NCI-H1694 treated with DMSO at 0.1 percent for 48 hours (cell line): Measurements from ENCODE around the gene KIAA1217.
"Not testable (repeated sequence)": the region's sequence is repeated elsewhere in the genome, so short reads cannot be mapped to it uniquely, and the experiment has no call there.

Experiments used
- DNase-seq: peaks from one replicate; lab custom pipeline; 2025; lab: John Stamatoyannopoulos, UW

Gene KIAA1217

GRCh38 chr10:24339387-24339786 lies 130.4 kb downstream of the KIAA1217 start:
- DNase-seq, result no peak

GRCh38 chr10:24340446-24340845 lies 131.5 kb downstream of the KIAA1217 start:
- no peak for DNase-seq

- no peak for DNase-seq
Observed at GRCh38 chr10:24340883-24341282, 131.9 kb downstream of the KIAA1217 start.

- no peak for DNase-seq
Observed at GRCh38 chr10:24341371-24341770, 132.4 kb downstream of the KIAA1217 start.

GRCh38 chr10:24341897-24342296 lies 133.0 kb downstream of the KIAA1217 start:
- DNase-seq, result no peak

GRCh38 chr10:24343686-24344085 lies 134.7 kb downstream of the KIAA1217 start:
- DNase-seq, result no peak

- no peak for DNase-seq
Observed at GRCh38 chr10:24344279-24344678, 135.3 kb downstream of the KIAA1217 start.

GRCh38 chr10:24344695-24345463 lies 135.9 kb downstream of the KIAA1217 start:
- DNase-seq, result peak; percentile 25

- no peak for DNase-seq
Observed at GRCh38 chr10:24346877-24347519, 138.1 kb downstream of the KIAA1217 start.

- DNase-seq, result no peak
Observed at GRCh38 chr10:24349379-24350001, 140.6 kb downstream of the KIAA1217 start.

GRCh38 chr10:24350070-24350921 lies 141.4 kb downstream of the KIAA1217 start:
- DNase-seq, result no peak

- not testable (repeated sequence) for DNase-seq
Observed at GRCh38 chr10:24350922-24351225, 141.9 kb downstream of the KIAA1217 start.

- no peak for DNase-seq
Observed at GRCh38 chr10:24351961-24352360, 143.0 kb downstream of the KIAA1217 start.

- no peak for DNase-seq
Observed at GRCh38 chr10:24352399-24352798, 143.5 kb downstream of the KIAA1217 start.

GRCh38 chr10:24353319-24353718 lies 144.4 kb downstream of the KIAA1217 start:
- DNase-seq, result no peak

- DNase-seq, result no peak
Observed at GRCh38 chr10:24355056-24355688, 146.2 kb downstream of the KIAA1217 start.

- DNase-seq, result no peak
Observed at GRCh38 chr10:24357344-24358004, 148.5 kb downstream of the KIAA1217 start.

GRCh38 chr10:24358022-24358421 lies 149.1 kb downstream of the KIAA1217 start:
- no peak for DNase-seq

GRCh38 chr10:24360282-24361127 lies 151.6 kb downstream of the KIAA1217 start:
- peak; percentile 25 for DNase-seq

- no peak for DNase-seq
Observed at GRCh38 chr10:24363070-24363469, 154.1 kb downstream of the KIAA1217 start.
